ENCODE data around the gene TANC2.
"Not testable (repeated sequence)": the region's sequence is repeated elsewhere in the genome, so short reads cannot be mapped to it uniquely, and the experiment has no call there.

TANC2 gene

DNA sequence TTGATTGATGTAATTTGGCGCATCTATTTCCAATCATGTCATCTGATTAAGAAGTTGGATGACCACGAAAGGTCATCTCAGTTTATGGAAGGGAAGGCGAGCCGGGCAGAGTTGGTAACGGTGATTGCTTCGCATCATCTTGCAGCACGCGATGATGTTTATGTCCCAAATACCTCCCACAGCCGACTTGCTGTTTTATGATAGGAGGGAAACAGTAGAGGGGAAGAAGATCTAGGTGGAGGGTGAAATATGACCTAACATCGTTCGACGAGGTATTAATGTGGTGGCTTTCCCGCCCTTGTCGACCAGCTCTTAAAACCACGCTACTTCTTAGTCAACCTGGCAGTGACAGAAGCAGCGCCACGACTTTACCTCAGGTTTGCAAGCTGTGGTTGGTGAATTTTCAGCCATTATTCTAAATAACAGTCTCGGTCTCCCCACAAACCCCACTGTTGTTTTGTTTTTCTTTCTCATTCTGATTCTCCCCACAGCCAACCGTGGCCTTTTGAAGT, 805 bp upstream of the TANC2 start:
- no peak for DNase-seq

DNA sequence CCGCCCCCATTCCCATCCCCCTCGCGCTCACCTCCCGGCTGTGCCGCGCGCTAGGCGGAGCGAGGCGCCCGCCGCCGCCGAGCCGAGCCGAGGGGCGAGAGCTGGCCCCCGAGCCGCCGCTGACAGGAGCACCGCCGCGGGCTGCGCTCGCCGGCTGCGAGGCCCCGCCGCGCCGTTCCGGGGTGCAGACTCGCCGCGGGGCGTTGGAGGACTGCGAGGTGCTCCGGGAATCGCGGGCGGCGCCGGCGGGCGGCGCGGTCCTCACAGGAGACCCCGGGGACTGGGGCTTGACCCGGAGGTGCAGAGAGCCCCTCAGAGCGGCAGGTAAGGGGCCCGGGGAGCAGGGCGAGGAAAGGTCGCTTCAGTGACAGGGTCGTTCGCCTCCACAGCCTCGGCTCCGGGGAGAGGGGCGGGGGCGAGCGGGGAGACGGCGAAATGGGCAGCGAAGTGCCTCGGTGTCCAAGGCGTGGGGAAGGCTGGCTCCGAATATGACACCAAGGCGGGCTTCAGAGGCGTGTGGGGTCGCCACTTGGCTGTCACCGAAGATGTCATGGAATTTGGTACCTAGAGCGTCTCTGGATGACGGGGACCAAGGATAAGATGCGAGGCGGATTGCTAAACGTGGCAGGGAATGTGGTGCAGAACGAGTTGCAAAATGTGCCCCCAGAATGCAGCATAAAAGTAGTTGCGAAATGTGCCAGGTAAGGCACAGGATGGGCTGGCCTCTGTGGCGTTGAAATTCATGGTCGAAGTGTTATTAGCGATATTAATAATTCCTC, 580 bp downstream of the TANC2 start:
- peak; percentile 17 for DNase-seq

DNA sequence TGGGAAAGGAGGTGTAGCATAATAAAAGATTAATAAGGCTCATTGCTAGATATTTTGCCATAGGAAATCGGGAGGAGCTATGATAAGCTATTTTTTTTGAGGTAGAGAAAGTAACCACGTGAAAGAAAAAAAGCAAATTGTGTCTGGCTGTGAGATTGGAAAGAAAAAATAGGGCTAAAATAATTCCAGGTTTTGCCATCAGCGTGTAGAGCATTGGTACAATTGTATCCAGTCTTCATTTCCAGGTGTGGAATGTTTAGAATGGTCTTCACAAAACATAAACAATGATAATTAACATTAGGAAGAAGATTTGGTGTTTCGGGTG, 1.1 kb downstream of the TANC2 start:
- no peak for DNase-seq

DNA sequence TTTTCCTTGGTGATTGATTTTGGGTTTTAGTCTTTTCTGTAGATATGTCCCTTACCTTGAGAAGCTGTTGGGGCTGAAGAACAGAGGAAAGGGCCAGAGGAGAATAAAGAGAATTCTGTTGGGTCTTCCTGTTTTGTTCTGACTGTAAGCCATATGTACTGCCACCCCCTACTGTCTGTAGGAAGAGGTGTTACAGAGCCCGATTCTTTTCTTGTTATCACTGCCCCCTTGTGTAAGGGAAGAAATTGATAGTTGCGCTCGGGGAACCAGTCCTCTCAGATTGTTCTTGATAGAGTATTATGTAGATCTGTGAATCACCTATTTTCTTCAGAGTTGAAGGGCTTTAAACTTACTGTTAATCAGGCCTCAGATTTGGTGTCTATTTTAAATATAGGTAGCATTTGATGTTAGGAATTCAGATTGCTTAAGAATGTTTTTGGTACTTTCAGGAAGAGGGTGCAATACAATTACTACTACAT, 2.4 kb downstream of the TANC2 start:
- peak; percentile 89 for DNase-seq

DNA sequence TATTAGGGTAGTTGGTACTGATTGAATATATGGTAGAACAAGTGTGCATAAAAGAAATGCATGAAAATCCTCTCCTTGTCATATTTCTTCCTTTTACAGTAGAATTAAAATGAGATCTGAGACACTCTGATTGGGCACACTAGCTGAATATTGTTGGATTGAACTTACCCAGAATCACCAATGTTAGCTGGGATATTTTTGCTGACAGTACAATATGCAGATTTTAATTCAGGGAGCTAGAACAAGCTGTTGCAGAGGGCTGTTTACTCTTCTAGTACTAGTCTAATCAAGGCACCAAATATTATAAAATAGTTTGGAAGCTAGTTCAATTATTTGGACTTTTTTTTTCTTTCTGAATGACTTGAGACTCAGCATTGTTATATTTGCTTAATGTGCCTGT, 4.6 kb downstream of the TANC2 start:
- no peak for DNase-seq

DNA sequence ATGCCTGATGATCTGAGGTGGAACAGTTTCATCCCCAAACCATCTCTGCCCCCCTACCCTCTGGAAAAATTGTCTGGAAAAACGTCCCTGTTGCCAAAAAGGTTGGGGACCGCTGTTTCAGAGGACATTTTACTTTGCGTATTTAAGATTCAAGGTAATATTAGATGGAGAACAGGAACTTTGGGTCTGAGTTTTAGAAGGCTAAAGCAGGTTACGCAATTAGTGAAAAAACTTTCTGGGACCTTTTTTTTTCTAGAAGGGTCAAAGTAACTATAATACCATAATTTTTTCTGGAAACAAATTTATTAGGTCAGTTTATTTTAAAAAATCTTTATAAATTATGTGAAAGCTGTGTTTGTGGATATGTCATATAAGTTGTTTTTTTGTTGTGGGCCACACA, 5.8 kb downstream of the TANC2 start:
- DNase-seq = no peak

- no peak for DNase-seq
Measured at GRCh38 chr17:62974788-62975187, 8.8 kb downstream of the TANC2 start.

- peak; percentile 62 for DNase-seq
Measured at GRCh38 chr17:62975206-62975605, 9.2 kb downstream of the TANC2 start.

DNA sequence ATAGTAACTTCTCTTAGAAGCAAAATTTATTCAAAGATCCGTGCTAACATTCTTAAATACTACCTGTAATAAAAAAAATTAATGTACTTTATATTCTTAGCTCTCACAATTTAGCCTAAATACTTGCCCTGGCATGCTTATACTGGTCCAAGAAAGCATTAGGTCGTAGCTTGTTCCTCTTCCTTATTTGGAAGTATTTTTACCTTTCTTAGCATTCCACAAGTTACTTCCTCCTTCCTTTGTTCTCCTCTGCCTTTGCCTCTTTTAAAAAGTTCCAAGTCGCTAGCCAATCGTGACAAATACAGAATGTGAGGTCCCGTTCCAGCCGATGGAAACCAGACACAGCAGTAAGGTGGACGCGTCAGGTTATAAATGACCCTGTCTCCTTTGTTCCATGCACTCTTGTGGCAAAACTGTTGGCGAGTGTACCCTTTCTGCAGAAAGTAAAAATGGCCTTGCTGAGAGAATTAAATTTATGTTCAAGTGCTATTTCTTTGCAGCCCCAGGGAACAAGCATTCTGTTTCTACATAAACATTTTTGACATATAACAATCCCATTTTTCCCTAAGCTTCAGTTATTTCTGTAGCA, 10.7 kb downstream of the TANC2 start:
- DNase-seq = not testable (repeated sequence)

DNA sequence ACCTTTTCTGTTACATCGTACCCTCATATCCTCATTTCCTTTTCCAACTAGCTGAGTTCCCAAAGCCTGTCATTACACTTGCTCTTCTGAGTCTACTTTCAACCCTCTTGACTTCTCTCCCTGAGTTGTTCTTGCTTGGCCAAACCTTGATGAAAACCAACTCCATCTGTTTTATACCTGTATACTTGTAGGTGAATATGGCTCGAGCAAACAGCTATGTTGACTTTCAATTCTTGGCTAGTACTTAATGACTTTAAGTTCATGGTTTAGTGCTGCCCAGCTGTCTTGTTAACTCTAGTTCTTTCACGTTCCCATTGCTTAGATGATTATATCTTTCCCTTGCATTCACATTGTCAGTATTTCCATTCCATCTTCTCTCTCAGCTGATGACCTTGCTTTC, 14.8 kb downstream of the TANC2 start:
- DNase-seq = no peak

- DNase-seq = peak; percentile 22
Measured at GRCh38 chr17:62981933-62982332, 15.9 kb downstream of the TANC2 start.

DNA sequence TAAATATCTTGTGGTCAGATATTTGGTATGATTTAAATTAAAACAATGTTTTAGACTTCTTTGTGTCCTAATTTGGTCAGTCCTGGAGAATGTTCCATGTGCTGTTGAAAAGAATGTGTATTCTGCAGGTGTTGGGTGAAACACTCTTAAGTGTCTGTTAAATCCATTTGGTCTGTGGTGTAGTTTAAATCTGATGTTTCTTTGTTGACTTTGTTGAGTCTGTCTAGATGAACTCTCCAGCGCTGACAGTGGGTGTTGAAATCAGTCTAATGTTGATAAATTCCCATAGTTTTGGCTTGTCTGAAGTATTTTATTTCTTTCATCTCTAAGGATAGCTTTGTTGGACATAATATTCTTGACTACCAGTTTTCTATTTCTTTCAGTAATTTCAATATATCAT, 18.8 kb downstream of the TANC2 start:
- DNase-seq = no peak

- DNase-seq = no peak
Measured at GRCh38 chr17:62986549-62986948, 20.5 kb downstream of the TANC2 start.

DNA sequence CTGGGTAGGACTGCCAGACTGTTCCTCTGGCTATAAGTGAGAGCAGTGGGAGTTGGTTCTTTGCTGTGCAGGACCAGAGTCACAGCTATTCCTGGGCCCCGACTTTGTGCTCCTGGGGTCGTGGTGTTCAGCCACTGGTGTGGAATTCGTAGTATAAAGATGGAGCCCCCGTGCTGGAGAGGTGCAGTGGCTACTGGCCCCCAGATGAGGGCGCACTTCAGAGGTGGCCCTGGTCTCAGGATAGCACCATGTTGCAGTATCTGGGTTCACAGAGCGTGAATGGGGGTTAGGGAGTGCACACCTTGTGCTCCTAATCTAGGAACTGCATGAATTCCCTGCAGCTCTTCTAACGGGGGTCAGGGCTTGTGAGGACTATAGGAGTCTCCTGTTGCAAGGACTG, 21.1 kb downstream of the TANC2 start:
- DNase-seq = no peak

GRCh38 chr17:62989501-62989900, 23.5 kb downstream of the TANC2 start:
- no peak for DNase-seq

DNA sequence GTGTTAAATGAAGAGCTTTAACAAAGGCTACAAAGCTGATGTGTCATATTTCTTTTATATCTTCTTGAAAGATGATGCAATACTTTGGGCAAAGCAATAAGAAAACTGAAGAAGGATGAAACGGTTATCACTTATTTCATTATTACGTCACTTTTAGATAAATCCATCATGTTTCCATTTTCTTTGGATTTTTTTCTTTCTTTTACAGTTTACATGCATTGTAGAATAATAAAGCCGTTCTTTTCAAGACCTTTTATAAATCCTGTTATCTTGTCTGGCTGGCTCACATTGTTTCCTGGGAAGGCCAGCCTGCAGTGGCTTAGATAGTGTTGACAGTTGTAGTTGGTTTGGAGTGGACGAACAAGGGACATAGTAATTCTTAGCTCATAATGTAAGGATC, 28.9 kb downstream of the TANC2 start:
- peak; percentile 14 for DNase-seq

DNA sequence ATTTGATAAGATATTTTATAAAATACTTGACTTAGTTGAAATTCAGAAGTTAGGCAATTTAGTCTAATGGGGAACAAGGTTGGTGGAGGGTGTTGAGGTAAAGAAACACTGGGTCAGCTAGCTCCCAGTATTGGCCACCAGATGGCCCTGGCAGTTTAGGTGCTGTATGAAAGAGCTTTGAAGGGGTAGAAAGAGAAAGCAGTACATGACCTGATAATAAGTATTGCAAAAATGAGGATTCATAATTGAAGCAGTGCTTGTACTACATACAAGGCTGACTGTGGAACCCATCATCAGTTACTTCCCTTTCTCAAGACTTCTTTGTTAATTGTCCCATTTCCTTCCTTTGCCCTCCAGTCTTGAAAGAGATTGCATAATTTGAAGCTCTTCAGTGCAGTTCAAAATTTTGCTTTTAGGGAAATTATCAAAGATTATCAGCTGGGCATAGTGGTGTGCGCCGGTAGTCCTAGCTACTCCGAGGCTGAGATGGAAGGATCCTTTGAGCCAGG, 29.4 kb downstream of the TANC2 start:
- peak; percentile 38 for DNase-seq

- no peak for DNase-seq
Measured at GRCh38 chr17:62996221-62996620, 30.2 kb downstream of the TANC2 start.

- peak; percentile 38 for DNase-seq
Measured at GRCh38 chr17:62998166-62998565, 32.1 kb downstream of the TANC2 start.

DNA sequence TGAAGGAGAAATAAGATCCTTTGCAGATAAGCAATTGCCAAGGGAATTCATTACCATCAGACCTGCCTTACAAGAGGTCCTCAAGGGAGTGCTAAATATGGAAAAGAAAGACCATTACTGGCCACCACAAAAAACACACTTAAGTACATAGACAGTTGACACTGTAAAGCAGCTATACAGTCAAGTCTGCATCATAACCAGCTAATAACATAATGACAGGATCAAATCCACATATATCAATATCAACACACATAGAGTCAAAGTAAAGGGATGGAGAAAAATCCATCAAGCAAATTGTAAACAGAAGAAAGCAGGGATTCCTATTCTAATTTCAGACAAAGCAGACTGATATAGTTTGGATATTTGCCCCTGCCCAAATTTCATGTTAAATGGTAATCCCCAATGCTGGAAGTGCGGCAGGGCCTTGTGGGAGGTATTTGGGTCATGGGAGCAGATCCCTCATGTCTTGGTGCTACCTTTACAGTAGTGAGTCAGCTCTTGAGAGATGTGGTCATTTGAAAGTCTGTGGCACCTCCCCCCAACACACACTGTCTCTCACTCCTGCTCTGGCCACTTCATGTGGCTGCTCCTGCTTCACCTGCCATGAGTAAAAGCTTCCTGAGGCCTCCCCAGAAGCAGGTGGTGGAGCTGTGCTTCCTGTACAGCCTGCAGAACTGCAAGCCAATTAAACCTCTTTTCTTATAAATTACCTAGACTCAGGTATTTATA, 32.8 kb downstream of the TANC2 start:
- peak; percentile 13 for DNase-seq

GRCh38 chr17:62999736-63000135, 33.7 kb downstream of the TANC2 start:
- no peak for DNase-seq

DNA sequence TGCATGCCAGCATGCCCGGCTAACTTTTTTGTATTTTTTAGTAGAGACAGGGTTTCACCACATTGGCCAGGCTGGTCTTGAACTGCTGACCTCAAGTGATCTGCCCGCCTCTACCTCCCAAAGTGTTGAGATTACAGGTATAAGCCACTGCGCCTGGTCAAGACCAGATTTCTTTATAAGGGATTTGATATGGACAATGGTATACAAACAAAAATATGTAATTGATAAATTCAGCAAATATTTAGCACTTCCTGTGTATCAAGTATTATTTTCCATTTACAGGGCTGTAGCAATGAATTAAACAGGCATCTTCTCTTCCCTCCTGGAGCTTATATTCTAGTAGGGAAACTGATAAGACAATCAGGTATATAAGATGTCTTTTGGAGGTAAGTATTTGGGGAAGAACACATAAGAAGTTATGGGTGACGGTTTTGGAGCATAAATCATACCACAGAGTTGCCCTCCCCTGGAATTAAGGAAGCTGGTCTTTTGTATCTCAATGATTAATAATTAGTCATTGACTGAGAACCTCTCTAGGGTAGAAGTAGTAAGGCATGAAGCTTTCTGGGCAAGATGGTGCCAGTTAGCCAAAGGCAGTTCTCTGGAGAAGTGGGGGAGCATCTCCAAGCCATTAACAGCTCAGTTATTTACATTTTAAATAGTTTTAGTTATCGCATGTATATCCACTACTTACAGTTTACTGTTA, 35.8 kb downstream of the TANC2 start:
- no peak for DNase-seq

DNA sequence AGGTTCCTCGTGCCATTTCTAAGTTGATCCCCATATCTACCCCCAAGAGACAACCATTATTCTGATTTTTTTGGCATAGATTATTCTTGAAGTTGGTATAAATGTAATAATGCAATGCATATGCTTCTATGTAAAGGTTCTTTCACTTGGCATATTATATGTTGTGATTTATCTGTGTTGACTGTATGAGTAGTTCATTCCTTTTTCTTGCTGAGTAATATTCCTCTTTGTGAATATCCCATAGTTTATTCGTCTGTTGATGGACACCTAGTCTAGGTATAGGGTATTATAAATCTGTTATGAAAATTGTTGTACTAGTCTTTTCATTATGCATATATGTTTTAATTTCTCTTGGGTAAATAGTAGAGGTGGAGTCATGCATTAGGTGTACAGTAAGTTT, 36.6 kb downstream of the TANC2 start:
- no peak for DNase-seq
